GOT3 (cell line): Measurements from ENCODE around the gene TBC1D1.

Experiments used
- DNase-seq: peaks from one replicate; lab custom pipeline; 2025; ENCODE audit warnings: mixed read lengths; lab: John Stamatoyannopoulos, UW

The TBC1D1 gene

DNA sequence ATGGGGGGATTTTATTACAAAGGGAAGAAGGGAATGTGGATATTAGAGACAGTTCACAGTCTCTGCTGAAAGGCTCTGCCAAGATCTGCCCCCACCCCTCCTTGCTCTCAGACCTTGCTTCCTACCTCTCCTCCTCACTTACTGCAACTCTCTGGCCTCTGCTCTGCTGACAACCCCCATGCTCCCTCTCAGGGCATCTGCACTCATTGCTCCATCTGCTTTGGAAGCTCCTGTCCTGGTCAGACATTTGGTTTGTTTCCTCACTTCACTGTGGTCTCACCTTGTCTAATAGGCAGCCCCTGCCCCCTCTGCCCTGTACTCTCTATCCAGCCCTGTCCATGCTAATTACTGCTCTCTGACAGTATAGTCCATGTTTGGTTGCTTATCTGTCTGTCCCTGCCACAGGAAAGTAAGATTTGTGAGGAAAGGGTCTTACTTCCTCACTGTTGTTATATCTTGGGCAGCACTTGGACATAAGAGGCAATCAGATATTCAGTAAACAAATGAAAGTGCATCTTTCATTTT lies 258.6 kb downstream of the TBC1D1 start:
- DNase-seq = no peak

DNA sequence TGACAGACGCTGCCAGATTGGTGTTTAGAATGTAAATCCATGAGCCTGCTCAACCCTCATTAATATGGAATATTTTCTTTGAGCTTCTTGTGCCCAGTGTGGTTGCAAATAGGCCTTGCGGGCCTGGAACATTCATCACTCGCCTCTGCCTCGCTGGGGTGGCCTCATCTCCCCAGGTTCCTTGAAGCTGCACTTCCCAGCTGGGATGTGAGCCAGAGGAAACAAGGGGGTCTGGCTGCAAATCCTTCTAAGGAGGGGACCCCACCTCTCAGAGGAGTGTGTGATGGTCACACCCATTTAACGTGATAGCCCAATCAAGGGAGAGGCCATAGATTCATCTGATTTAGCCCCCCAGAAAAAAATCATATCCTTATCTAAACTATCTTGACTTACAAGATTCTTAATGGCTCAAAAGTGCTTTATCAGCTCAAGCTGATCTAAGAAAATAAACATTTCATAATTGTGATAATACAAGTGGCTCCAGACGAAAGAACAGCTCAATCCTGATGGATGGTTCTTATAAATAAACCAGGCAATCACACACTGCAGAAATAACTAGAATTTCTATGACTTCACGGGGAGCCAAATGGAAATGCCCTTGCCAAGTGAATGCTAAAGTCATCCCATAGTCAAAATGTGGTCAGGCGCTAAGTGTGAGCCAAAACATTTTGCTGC lies 259.2 kb downstream of the TBC1D1 start:
- DNase-seq = no peak

DNA sequence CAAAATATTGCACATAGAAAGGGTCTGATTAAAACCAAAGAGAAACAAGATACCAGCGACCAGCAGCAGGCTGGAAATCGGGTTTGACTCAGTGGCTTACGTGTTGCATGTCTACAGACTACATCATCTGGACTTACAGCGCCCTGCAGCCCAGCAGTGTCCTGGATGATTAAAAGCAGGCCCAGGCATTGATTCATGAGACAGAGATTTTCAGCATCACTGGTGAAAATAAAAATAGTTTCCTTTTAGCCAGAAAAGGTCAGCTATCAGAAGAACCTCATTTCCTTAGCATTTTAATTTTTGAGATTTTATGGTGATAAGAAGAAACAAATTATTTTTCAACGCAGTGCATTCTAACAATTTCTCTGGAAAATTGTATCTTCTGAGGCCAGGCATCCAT lies 259.9 kb downstream of the TBC1D1 start:
- no peak for DNase-seq

- DNase-seq = no peak
Measured at GRCh38 chr4:38151873-38152272, 261.0 kb downstream of the TBC1D1 start.

GRCh38 chr4:38152305-38152704 lies 261.4 kb downstream of the TBC1D1 start:
- no peak for DNase-seq

GRCh38 chr4:38152721-38153386 lies 262.0 kb downstream of the TBC1D1 start:
- no peak for DNase-seq

GRCh38 chr4:38153387-38153760 lies 262.5 kb downstream of the TBC1D1 start:
- DNase-seq = no peak

GRCh38 chr4:38154252-38154651 lies 263.4 kb downstream of the TBC1D1 start:
- DNase-seq = no peak

- no peak for DNase-seq
Measured at GRCh38 chr4:38154681-38155588, 264.1 kb downstream of the TBC1D1 start.

GRCh38 chr4:38155589-38156294 lies 264.9 kb downstream of the TBC1D1 start:
- DNase-seq = no peak

GRCh38 chr4:38157592-38157991 lies 266.7 kb downstream of the TBC1D1 start:
- no peak for DNase-seq

- peak; percentile 41 for DNase-seq
Measured at GRCh38 chr4:38160487-38161207, 269.8 kb downstream of the TBC1D1 start.

DNA sequence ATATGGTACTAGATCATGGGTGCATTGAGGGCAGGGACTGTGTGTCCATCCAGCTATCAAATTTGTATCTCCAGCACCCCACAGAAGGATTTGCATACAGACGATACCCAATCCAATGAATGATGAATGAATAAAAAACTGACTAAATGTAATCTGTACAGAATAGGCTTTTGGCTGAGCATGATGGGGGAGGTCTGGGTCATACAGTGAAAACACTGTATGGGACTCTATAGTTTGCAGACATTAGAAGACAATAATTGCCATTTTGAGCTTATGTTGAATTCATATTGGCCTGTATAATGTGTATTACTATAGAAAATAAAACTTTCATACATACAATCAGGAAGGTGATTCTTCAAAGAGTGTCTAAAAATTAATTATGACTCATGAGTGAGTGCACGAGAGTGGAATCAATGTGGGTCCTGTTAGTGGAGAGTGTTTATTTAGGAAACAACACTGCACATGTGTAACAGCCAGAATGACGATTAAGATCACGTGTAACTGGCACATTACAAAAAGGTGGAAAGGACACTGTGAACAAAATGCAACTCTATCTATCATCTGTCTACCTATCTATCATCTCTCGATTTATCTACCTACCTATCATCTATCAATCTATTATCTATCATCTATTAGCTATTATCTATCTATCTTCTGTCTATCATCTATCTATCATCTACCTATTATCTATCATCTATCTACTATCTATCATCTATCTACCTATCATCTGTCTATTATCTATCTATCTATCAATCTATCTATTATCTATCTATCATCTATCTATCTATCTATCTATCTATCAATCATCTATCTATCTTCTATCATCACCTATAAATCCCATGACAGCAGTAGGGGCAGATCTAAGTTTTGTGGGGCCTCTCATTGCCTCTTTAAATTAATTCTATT lies 270.6 kb downstream of the TBC1D1 start:
- no peak for DNase-seq

DNA sequence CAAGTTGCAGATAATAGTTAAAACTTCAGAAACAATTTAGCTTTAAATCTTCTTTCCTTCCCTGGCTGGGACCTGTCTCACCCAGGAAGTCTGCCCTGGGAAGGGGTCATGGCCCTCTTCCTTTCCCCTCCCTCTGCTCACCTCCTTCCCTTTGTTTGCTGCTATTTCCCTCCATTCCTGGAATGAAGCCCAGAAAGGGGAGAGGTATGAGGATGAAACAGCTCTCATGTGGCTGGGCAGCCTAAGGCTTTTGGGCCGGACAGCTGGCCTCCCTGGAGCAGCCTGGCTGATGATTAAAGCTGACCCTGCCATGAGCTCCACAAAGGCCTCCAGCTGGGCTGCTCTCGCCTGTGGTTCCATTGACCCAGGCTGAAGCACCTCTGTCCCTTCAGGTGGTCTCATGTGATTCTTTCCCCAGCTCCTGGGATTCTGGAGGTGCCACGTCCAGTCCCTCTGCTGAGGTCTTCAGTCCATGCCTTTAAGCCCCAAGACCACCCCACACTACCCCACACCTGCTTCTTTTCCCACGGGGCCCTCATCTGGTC lies 271.4 kb downstream of the TBC1D1 start:
- DNase-seq = peak; percentile 9

GRCh38 chr4:38163216-38164006 lies 272.5 kb downstream of the TBC1D1 start:
- DNase-seq = no peak

DNA sequence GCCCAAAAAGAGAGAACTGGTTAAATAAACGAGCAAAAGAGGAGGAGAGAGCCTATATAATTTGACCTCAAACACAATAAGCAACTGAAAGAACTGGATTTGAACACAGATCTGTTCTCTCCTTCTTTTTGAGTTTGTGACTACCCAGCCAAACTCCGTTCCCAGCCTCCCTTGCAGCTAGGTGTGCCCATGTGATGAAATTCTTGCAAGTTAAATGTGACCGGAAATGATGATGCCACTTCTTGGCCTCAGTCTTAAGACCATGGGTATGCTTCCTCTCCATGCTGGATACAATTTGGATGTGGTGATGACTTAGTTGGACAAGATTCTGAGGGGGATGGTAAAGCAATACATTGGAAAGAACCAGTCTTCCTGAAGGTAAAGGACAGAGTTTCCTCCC lies 273.5 kb downstream of the TBC1D1 start:
- DNase-seq = no peak

DNA sequence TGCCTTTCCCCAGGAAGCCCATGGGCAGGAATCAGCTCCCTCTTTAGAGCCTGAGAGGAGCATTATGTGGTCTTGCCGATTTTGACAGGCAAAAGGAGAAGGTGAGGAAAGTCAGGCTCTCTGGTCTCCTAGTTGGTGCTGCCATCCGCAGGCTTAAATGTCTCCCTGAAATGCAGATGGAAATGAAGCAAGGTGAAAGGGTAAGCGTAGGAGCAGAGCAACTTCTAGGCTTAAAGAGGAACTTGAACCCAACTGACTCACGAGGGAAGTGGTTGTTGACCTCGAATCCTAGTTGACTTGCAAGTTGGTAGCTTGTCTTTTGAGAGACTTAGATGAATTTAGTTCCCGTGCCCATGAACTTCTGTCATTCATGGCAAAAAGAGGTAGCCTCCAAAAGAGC lies 275.2 kb downstream of the TBC1D1 start:
- DNase-seq = no peak

DNA sequence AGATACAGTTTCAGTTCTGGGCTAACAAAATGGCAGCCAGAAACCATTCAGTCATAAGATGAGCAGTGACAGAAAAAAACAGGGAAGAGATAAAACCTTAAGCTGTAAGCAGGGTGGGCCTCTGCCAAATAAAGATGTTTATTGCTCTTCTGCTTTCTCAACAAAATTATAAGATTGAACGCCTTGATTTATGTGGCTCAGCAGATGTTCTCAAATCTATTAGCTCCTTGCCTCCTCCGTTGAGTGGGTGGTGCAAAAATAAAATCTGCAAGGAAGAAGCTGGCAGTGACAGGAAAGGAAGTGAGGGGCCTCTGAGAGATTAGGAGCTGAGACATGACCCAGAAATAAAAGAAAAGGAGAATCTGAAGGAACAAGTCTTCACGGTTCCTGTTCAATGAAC lies 275.9 kb downstream of the TBC1D1 start:
- no peak for DNase-seq

- no peak for DNase-seq
Measured at GRCh38 chr4:38167973-38168372, 277.1 kb downstream of the TBC1D1 start.
